C4-2B (cell line): Measurements from ENCODE around the gene CNTF.

Source experiments
- CTCF ChIP-seq: fragments of 450-650 bp; conservative IDR thresholded peaks from 2 replicates; pipeline ENCODE4 v1.5.1; 2017; ENCODE audit warnings: mild to moderate bottlenecking
- ZFX ChIP-seq: fragments of 450-650 bp; IDR thresholded peaks from 2 replicates; pipeline ENCODE4 v1.6.1; 2017

- TF ChIP-seq ZFX (no peak), CTCF (no peak)
Observed at GRCh38 chr11:58580311-58580710, 42.2 kb upstream of the CNTF start.
